Loucy (cell line): ENCODE results near the gene STK4.

ENCODE experiments used
- H2AFZ ChIP-seq: fragments of 200-600 bp; sonication (generic); 2 replicates; pipeline ENCODE4 v1.6.0; 2016; ENCODE audit warnings: antibody characterized with exemption, mild to moderate bottlenecking, low read length, moderate library complexity
- H3F3A ChIP-seq: fragments of 200-600 bp; 2 replicates; pipeline ENCODE4 v1.6.0; 2016; ENCODE audit warnings: antibody characterized with exemption, low read depth, mild to moderate bottlenecking
- H3K27me3 ChIP-seq: fragments of 200-600 bp; sonication (generic); 2 replicates; pipeline ENCODE4 v1.6.1; 2014; ENCODE audit warnings: low read length, mild to moderate bottlenecking; ENCODE audit not compliant: insufficient read depth, poor library complexity, severe bottlenecking
- H3K36me3 ChIP-seq: fragments of 200-600 bp; sonication (generic); 2 replicates; pipeline ENCODE4 v1.6.1; 2016; ENCODE audit warnings: low read length; ENCODE audit not compliant: insufficient read depth
- H3K4me1 ChIP-seq: fragments of 200-600 bp; sonication (generic); 2 replicates; pipeline ENCODE4 v1.5.1; 2014; ENCODE audit warnings: low read length, mild to moderate bottlenecking; ENCODE audit not compliant: insufficient read depth, poor library complexity, severe bottlenecking
- H3K4me2 ChIP-seq: fragments of 200-600 bp; sonication (generic); 2 replicates; pipeline ENCODE4 v1.6.0; 2014; ENCODE audit warnings: antibody characterized with exemption, low read length, low read depth, mild to moderate bottlenecking; ENCODE audit not compliant: poor library complexity, severe bottlenecking
- H3K4me3 ChIP-seq: fragments of 200-600 bp; sonication (generic); 2 replicates; pipeline ENCODE4 v1.5.1; 2014; ENCODE audit warnings: low read length, mild to moderate bottlenecking, mixed read lengths; ENCODE audit not compliant: poor library complexity, severe bottlenecking
- H3K79me2 ChIP-seq: fragments of 200-600 bp; sonication (generic); 2 replicates; pipeline ENCODE4 v1.6.1; 2014; ENCODE audit warnings: low read length; ENCODE audit not compliant: insufficient read depth
- H3K9ac ChIP-seq: fragments of 200-600 bp; sonication (generic); 2 replicates; pipeline ENCODE4 v1.6.0; 2014; ENCODE audit warnings: mild to moderate bottlenecking, low read depth, low read length, moderate library complexity; ENCODE audit not compliant: poor library complexity, severe bottlenecking
- H3K9me2 ChIP-seq: fragments of 200-600 bp; sonication (generic); replicated peaks from 2 replicates; pipeline ENCODE4 v1.6.1; 2016; ENCODE audit warnings: low read depth, low read length, mixed read lengths
- H3K9me3 ChIP-seq: fragments of 200-600 bp; sonication (generic); 2 replicates; pipeline ENCODE4 v1.6.1; 2014; ENCODE audit warnings: mild to moderate bottlenecking, antibody characterized with exemption, low read length, low read depth; ENCODE audit not compliant: insufficient read depth
- H4K20me1 ChIP-seq: fragments of 200-600 bp; sonication (generic); 2 replicates; pipeline ENCODE4 v1.6.0; 2014; ENCODE audit warnings: antibody characterized with exemption, low read length, mild to moderate bottlenecking; ENCODE audit not compliant: insufficient read depth, poor library complexity, severe bottlenecking
- EZH2phosphoT487 ChIP-seq: fragments of 200-600 bp; IDR thresholded peaks from 2 replicates; pipeline ENCODE4 v1.6.1; 2018; ENCODE audit warnings: antibody characterized with exemption, mild to moderate bottlenecking, moderate library complexity, borderline replicate concordance
- TF ChIP-seq, protein P1 (sequence below): fragments of 200-600 bp; sonication (generic); conservative IDR thresholded peaks from 2 replicates; pipeline ENCODE4 v1.5.1; 2014; ENCODE audit warnings: mild to moderate bottlenecking, antibody characterized with exemption, low read length

Gene STK4

GRCh38 chr20:44997171-44997570, 30.9 kb downstream of the STK4 start:
- H2AFZ ChIP-seq = no peak overlapping the region
- H3K9me3 ChIP-seq = no peaks in the 10 kb centered on the region
- no peaks in the 10 kb centered on the region for H4K20me1 ChIP-seq
- no peak overlapping the region for H3K4me2 ChIP-seq
- peaks cover 11% of the 10 kb centered on the region for H3K4me1 ChIP-seq
- no peak for TF ChIP-seq EZH2phosphoT487
- TF ChIP-seq, protein P1, sequence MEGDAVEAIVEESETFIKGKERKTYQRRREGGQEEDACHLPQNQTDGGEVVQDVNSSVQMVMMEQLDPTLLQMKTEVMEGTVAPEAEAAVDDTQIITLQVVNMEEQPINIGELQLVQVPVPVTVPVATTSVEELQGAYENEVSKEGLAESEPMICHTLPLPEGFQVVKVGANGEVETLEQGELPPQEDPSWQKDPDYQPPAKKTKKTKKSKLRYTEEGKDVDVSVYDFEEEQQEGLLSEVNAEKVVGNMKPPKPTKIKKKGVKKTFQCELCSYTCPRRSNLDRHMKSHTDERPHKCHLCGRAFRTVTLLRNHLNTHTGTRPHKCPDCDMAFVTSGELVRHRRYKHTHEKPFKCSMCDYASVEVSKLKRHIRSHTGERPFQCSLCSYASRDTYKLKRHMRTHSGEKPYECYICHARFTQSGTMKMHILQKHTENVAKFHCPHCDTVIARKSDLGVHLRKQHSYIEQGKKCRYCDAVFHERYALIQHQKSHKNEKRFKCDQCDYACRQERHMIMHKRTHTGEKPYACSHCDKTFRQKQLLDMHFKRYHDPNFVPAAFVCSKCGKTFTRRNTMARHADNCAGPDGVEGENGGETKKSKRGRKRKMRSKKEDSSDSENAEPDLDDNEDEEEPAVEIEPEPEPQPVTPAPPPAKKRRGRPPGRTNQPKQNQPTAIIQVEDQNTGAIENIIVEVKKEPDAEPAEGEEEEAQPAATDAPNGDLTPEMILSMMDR = no peak
- no peak overlapping the region for H3K9ac ChIP-seq
- no peaks in the 10 kb centered on the region for H3K27me3 ChIP-seq
- peaks cover 8% of the 10 kb centered on the region; the same call in 1 of the 2 replicates for H3K79me2 ChIP-seq
- H3F3A ChIP-seq = no peaks in the 10 kb centered on the region
- no peaks in the 10 kb centered on the region for H3K9me2 ChIP-seq
- peaks cover 64% of the 10 kb centered on the region; the same call in 1 of the 2 replicates for H3K36me3 ChIP-seq
- H3K4me3 ChIP-seq = no peak overlapping the region

DNA sequence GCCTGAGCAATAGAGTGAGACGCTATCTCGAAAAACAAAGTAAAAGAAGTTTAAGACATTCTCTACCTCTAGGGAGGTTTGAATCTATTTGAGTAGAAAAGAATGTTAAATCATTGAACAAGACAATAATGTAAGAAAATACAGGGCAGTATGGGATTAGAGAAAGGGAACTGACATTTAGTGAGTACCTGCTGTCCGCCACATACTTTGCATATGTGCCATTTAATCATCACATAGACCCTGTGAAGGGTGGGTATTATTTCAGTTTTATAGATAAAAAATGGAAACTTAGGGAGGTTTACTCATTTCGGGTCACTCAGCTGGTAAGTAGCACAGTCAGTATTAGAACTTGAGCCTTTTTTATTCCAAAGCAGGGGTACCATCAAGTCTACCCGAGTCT, 31.4 kb downstream of the STK4 start:
- no peak for TF ChIP-seq EZH2phosphoT487
- TF ChIP-seq, protein P1 = no peak
- H3F3A ChIP-seq = no peaks in the 10 kb centered on the region
- H3K27me3 ChIP-seq = no peaks in the 10 kb centered on the region
- no peak overlapping the region for H2AFZ ChIP-seq
- H3K4me1 ChIP-seq = peaks cover 11% of the 10 kb centered on the region
- H3K4me3 ChIP-seq = no peak overlapping the region
- H3K9me2 ChIP-seq = no peaks in the 10 kb centered on the region
- H3K36me3 ChIP-seq = peaks cover 68% of the 10 kb centered on the region; the same call in 1 of the 2 replicates
- peaks cover 3% of the 10 kb centered on the region; the same call in 1 of the 2 replicates for H3K79me2 ChIP-seq
- H4K20me1 ChIP-seq = no peaks in the 10 kb centered on the region
- no peak overlapping the region for H3K9ac ChIP-seq
- H3K4me2 ChIP-seq = no peak overlapping the region
- H3K9me3 ChIP-seq = no peaks in the 10 kb centered on the region

- no peaks in the 10 kb centered on the region for H3F3A ChIP-seq
- H3K79me2 ChIP-seq = no peaks in the 10 kb centered on the region
- no peak overlapping the region for H2AFZ ChIP-seq
- peaks cover 4% of the 10 kb centered on the region for H4K20me1 ChIP-seq
- H3K4me1 ChIP-seq = no peaks in the 10 kb centered on the region
- H3K9me2 ChIP-seq = no peaks in the 10 kb centered on the region
- H3K9me3 ChIP-seq = no peaks in the 10 kb centered on the region
- TF ChIP-seq, protein P1 = no peak
- no peak for TF ChIP-seq EZH2phosphoT487
- H3K9ac ChIP-seq = no peak overlapping the region
- no peak overlapping the region for H3K4me3 ChIP-seq
- no peak overlapping the region for H3K4me2 ChIP-seq
- peaks cover 52% of the 10 kb centered on the region; the same call in 1 of the 2 replicates for H3K36me3 ChIP-seq
- H3K27me3 ChIP-seq = no peaks in the 10 kb centered on the region
Observed at GRCh38 chr20:45008521-45009049, 42.3 kb downstream of the STK4 start.
